Suppressor macrophage treated with lipopolysaccharide for 1 hour (primary cell): Measurements from ENCODE around the gene CXCL5.

Experiments used
- DNase-seq, 3 donors: peaks; one replicate each; pipeline ENCODE4 v3.0.0-alpha.2; 2020 to 2022

The CXCL5 gene

GRCh38 chr4:73998040-73999011 lies at the start of gene CXCL5:
TSS of gene CXCL5 (minus strand) at chr4:73998677. CDS start at chr4:73998581, 96 bp downstream.
- peak; percentile 27 to 53 (median 30) for DNase-seq

- no peak for DNase-seq
Observed at GRCh38 chr4:74047152-74047551, 48.7 kb upstream of the CXCL5 start.

GRCh38 chr4:74045772-74046171 lies 47.3 kb upstream of the CXCL5 start:
- DNase-seq: no peak

GRCh38 chr4:74045247-74045646 lies 46.8 kb upstream of the CXCL5 start:
- DNase-seq: no peak

- DNase-seq: no peak
Observed at GRCh38 chr4:74044677-74045076, 46.2 kb upstream of the CXCL5 start.

- DNase-seq: no peak
Observed at GRCh38 chr4:74042681-74043080, 44.2 kb upstream of the CXCL5 start.

GRCh38 chr4:74041418-74041817 lies 42.9 kb upstream of the CXCL5 start:
- no peak for DNase-seq

GRCh38 chr4:74039315-74039763 lies 40.9 kb upstream of the CXCL5 start:
- peak in 2 of 3 donors; percentile 43 to 56 for DNase-seq

- DNase-seq: peak; percentile 90 to 97 (median 96)
Observed at GRCh38 chr4:74038425-74039314, 40.2 kb upstream of the CXCL5 start, which contains the start of gene CXCL3. TSS of gene CXCL3 (minus strand) at chr4:74038689. CDS start at chr4:74038611, 78 bp downstream.

- DNase-seq: peak in 2 of 3 donors; percentile 55 to 56
Observed at GRCh38 chr4:74038086-74038424, 39.6 kb upstream of the CXCL5 start.

- DNase-seq: peak in 1 of 3 donors; percentile 59
Observed at GRCh38 chr4:74037076-74037955, 38.8 kb upstream of the CXCL5 start.

- DNase-seq: peak; percentile 42 to 90 (median 86)
Observed at GRCh38 chr4:74033739-74034138, 35.3 kb upstream of the CXCL5 start.

GRCh38 chr4:74032064-74032463 lies 33.6 kb upstream of the CXCL5 start:
- no peak for DNase-seq

GRCh38 chr4:74031576-74031975 lies 33.1 kb upstream of the CXCL5 start:
- no peak for DNase-seq

GRCh38 chr4:74030285-74030684 lies 31.8 kb upstream of the CXCL5 start:
- DNase-seq: no peak

GRCh38 chr4:74028504-74028903 lies 30.0 kb upstream of the CXCL5 start:
- no peak for DNase-seq

GRCh38 chr4:74023709-74024108 lies 25.2 kb upstream of the CXCL5 start:
- DNase-seq: no peak

GRCh38 chr4:74021601-74022000 lies 23.1 kb upstream of the CXCL5 start:
- peak; percentile 53 to 79 (median 77) for DNase-seq

- peak; percentile 66 to 94 (median 93) for DNase-seq
Observed at GRCh38 chr4:74018771-74019170, 20.3 kb upstream of the CXCL5 start.

- peak in 2 of 3 donors; percentile 83 to 88 for DNase-seq
Observed at GRCh38 chr4:74018116-74018515, 19.6 kb upstream of the CXCL5 start.

- DNase-seq: peak in 2 of 3 donors; percentile 59 to 70
Observed at GRCh38 chr4:74016068-74016467, 17.6 kb upstream of the CXCL5 start.

GRCh38 chr4:74015126-74015780 lies 16.8 kb upstream of the CXCL5 start:
- DNase-seq: no peak
